Astrocyte of the spinal cord (primary cell): Measurements from ENCODE around the gene ELMO1.

Experiments used
- DNase-seq: peaks from one replicate; pipeline ENCODE4 v3.0.0; 2011; ENCODE audit warnings: low read depth, low spot score
- H3K4me3 ChIP-seq: 2 replicates; pipeline ENCODE4 v1.5.1; 2011; ENCODE audit warnings: low read depth, mild to moderate bottlenecking, low read length, moderate library complexity
- CTCF ChIP-seq: IDR thresholded peaks from 2 replicates; pipeline ENCODE4 v1.5.1; 2012; ENCODE audit warnings: low read depth, mild to moderate bottlenecking, low read length, inconsistent platforms
- in situ Hi-C: cut with HindIII; loops from 2 replicates; pipeline ENCODE4 v1.10.0; 2017; ENCODE audit warnings: low sequenced_read_pairs

The ELMO1 gene

GRCh38 chr7:37351716-37352115, 96.9 kb downstream of the ELMO1 start:
- no peak for TF ChIP-seq CTCF
- DNase-seq = no peak
- in situ Hi-C loops = no loop called here
- H3K4me3 ChIP-seq = no peak overlapping the region

GRCh38 chr7:37349979-37350590, 98.6 kb downstream of the ELMO1 start:
- H3K4me3 ChIP-seq = no peak overlapping the region
- DNase-seq = no peak
- in situ Hi-C loops = no loop called here
- no peak for TF ChIP-seq CTCF

- H3K4me3 ChIP-seq = no peak overlapping the region
- no peak for DNase-seq
- TF ChIP-seq CTCF = no peak
- in situ Hi-C loops = no loop called here
Measured at GRCh38 chr7:37348982-37349381, 99.7 kb downstream of the ELMO1 start.

- no peak for DNase-seq
- in situ Hi-C loops = no loop called here
- no peak for TF ChIP-seq CTCF
- H3K4me3 ChIP-seq = no peak overlapping the region
Measured at GRCh38 chr7:37346761-37347160, 101.9 kb downstream of the ELMO1 start.

GRCh38 chr7:37344886-37345579, 103.6 kb downstream of the ELMO1 start:
- no peak for TF ChIP-seq CTCF
- in situ Hi-C loops = no loop called here
- no peak for DNase-seq
- H3K4me3 ChIP-seq = no peak overlapping the region

- no peak for DNase-seq
- H3K4me3 ChIP-seq = no peak overlapping the region
- in situ Hi-C loops = no loop called here
- no peak for TF ChIP-seq CTCF
Measured at GRCh38 chr7:37342688-37343471, 105.8 kb downstream of the ELMO1 start.
